Motor neuron (in vitro differentiated cells): ENCODE data around the gene RPL28. TPM values are rescaled to one million over a fixed set of nuclear protein-coding genes. Genes with fewer than 3 reads are reported as not detected.
A peak's percentile ranks its signal among the peaks of the same experiment; 100 is the strongest.

Experiments used
- ATAC-seq, 8 experiments: fragments of 200-7000 bp; cut with Tn5 transposase; replicated peaks in 6 of 8; 2 replicates each; pipeline ENCODE4 v1.8.0; 2021; ENCODE audit warnings: mild to moderate bottlenecking in 8 of 8, moderate library complexity in 8 of 8
- H3K27ac ChIP-seq, 2 donors: fragments of 250-450 bp; sonication (Bioruptor Pico); 2 replicates each; pipeline ENCODE4 v1.9.0; 2021; ENCODE audit warnings: antibody characterized with exemption in 2 of 2, mild to moderate bottlenecking in 2 of 2, moderate library complexity in 1 of 2
- H3K4me1 ChIP-seq, 2 donors: fragments of 250-450 bp; sonication (Bioruptor Pico); replicated peaks in 1 of 2; 2 replicates each; pipeline ENCODE4 v1.6.1; 2021; ENCODE audit warnings: antibody characterized with exemption in 2 of 2, mild to moderate bottlenecking in 2 of 2, moderate library complexity in 1 of 2
- H3K4me3 ChIP-seq, 5 donors: fragments of 250-450 bp; sonication (Bioruptor Pico); 2 replicates each; pipeline ENCODE4 v1.9.0; 2021; ENCODE audit warnings: antibody characterized with exemption in 5 of 5, mild to moderate bottlenecking in 5 of 5, moderate library complexity in 4 of 5
- WGBS, 10 experiments: fragments of 450-650 bp; shearing (Covaris generic); methylation state at CpG; one replicate each; pipeline ENCODE4 v1.0.0; 2022; 5-methylcytosine and 5-hydroxymethylcytosine counted together
- in situ Hi-C, 9 experiments: fragments of 400-800 bp; cut with MboI; loops; one replicate each; pipeline ENCODE4 v1.15.0; 2021; ENCODE audit warnings: low sequenced_read_pairs in 9 of 9, low pct_unique_long_range_greater_than_20kb in 2 of 9; ENCODE audit not compliant: unreplicated experiment in 9 of 9
- total RNA-seq, 8 experiments: library from RNA; unstranded; fragments of 300-600 nt; gene quantifications; 2 replicates each; pipeline versions ENCODE4 v1.2.3 to v1.2.4, GENCODE V29; 2022

Gene RPL28
- total RNA-seq, 8 experiments from 2014 or later = 362 to 1,444 (median 673) TPM

DNA sequence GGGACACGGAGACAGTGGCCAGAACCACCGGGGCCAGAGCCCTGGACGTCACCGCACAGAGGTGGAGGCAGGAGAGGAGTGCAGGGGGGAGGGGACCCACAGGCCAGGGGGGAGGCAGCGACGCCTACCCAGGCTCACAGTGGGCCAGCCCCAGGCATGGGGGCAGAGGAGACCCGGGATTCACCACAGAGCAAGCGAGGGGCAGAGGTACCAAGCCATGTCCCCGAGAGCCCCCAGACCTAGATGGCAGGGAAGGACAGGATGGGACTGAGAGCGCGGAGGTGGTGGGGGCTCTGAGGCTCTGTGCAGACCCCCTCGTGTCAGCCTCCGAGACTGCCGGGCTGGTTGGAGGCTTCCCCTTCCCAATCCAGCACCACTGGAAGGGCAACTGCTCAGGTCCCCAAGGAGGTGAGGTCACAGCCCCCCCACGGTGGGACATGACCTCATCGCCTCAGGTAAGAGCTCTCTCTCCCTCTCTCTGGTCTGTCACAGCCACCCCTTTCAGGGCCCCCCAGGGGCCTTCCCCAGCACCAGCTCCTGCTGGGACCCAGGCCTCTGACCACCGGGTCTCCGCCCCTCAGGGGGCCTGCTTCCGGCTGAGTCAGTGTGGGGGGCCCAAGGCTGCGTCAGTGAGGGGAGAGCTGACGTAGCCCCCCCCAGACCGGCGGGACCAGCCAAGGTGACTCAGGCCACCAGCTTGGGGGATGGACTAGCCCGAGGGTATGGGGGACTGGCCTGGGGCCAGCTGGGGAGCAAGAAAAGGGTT is 13.2 kb upstream of the RPL28 start:
- in situ Hi-C loops = no loop called here

GRCh38 chr19:55373306-55373992 is 12.3 kb upstream of the RPL28 start:
- no peak overlapping the region for H3K27ac ChIP-seq
- peaks cover 34 to 67% of the 10 kb centered on the region in 2 donors for H3K4me1 ChIP-seq
- no peak overlapping the region for H3K4me3 ChIP-seq
- in situ Hi-C loops = no loop called here
- no peak for ATAC-seq
- 70 to 100% (median 83%) methylated on average over 1 to 2 of the region's 9 CpGs; no CpG with 5 or more reads in 6 of the 10 experiments for WGBS, 10 experiments

More for the DNA sequence above, 13.2 kb upstream of the RPL28 start:
- WGBS, 10 experiments = 36% methylated on average over 6 of the region's 24 CpGs; no CpG with 5 or more reads in 9 of the 10 experiments
- no peak overlapping the region for H3K27ac ChIP-seq
- ATAC-seq = peak in 5 of 8 experiments; percentile 23 to 51 (median 38)
- H3K4me3 ChIP-seq = no peak overlapping the region
- peaks cover 29 to 60% of the 10 kb centered on the region in 2 donors for H3K4me1 ChIP-seq

- peak overlapping the region in 1 of 2 donors; percentile 12 for H3K27ac ChIP-seq
- 0 to 61% (median 28%) methylated on average over 1 to 4 of the region's 31 CpGs; no CpG with 5 or more reads in 5 of the 10 experiments for WGBS, 10 experiments
- peaks cover 40 to 67% of the 10 kb centered on the region in 2 donors for H3K4me1 ChIP-seq
- in situ Hi-C loops = no loop called here
- H3K4me3 ChIP-seq = no peak overlapping the region
- no peak for ATAC-seq
Measured at GRCh38 chr19:55373993-55374757, 11.6 kb upstream of the RPL28 start.

GRCh38 chr19:55376241-55376933 is 9.3 kb upstream of the RPL28 start, which contains the start of gene TMEM190:
Gene TMEM190, plus strand, starts transcription at chr19:55376826. Its CDS starts 28 bp downstream, at chr19:55376854.
- H3K27ac ChIP-seq = peak within 1 kb of the TSS in 1 of 2 donors; percentile 65
- 33 to 71% (median 55%) methylated on average over 2 to 7 of the region's 21 CpGs; no CpG with 5 or more reads in 6 of the 10 experiments for WGBS, 10 experiments
- peak; percentile 62 to 81 (median 72) for ATAC-seq
- H3K4me1 ChIP-seq = peaks cover 36 to 55% of the 10 kb centered on the region in 2 donors
- H3K4me3 ChIP-seq = no peak within 1 kb of the TSS
- in situ Hi-C loops = no loop called here

- H3K4me1 ChIP-seq = peaks cover 33 to 51% of the 10 kb centered on the region in 2 donors
- in situ Hi-C loops = no loop called here
- peak in 7 of 8 experiments; percentile 6 to 26 (median 23) for ATAC-seq
- no peak overlapping the region for H3K27ac ChIP-seq
- 13 to 57% methylated on average over 3 to 14 of the region's 43 CpGs; no CpG with 5 or more reads in 8 of the 10 experiments for WGBS, 10 experiments
- H3K4me3 ChIP-seq = no peak overlapping the region
Measured at GRCh38 chr19:55377356-55378131, 8.2 kb upstream of the RPL28 start.

DNA sequence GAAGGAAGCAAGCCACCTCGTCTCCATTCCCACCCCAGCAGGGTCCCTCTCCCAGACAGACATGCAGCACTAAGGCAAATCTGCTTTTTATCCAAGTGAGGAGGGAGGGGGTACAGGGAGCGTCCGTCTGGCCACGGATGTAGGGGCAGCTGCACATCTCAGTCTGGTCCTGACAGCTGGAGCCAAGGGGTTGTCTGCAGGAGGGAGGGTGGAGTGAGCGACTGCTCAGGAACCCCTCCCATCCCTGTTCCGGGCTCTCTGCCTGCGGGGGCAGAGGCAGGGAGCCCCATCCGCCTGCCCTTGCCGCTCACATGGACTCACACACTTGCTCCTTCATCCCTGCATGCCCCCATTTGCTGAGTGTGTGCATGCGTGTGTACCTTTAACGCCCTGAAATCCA is 6.6 kb upstream of the RPL28 start:
- H3K4me1 ChIP-seq = peaks cover 34 to 48% of the 10 kb centered on the region in 2 donors
- no peak for ATAC-seq
- WGBS, 10 experiments = 0 to 64% (median 53%) methylated on average over 1 to 7 of the region's 11 CpGs; no CpG with 5 or more reads in 4 of the 10 experiments
- no peak overlapping the region for H3K27ac ChIP-seq
- H3K4me3 ChIP-seq = no peak overlapping the region
- in situ Hi-C loops = no loop called here

GRCh38 chr19:55382013-55382412 is 3.7 kb upstream of the RPL28 start:
- 89 to 100% (median 100%) methylated on average over 1 to 4 of the region's 5 CpGs; no CpG with 5 or more reads in 2 of the 10 experiments for WGBS, 10 experiments
- H3K4me1 ChIP-seq = peaks cover 33 to 48% of the 10 kb centered on the region in 2 donors
- H3K27ac ChIP-seq = no peak overlapping the region
- H3K4me3 ChIP-seq = no peak overlapping the region
- ATAC-seq = no peak
- in situ Hi-C loops = no loop called here

DNA sequence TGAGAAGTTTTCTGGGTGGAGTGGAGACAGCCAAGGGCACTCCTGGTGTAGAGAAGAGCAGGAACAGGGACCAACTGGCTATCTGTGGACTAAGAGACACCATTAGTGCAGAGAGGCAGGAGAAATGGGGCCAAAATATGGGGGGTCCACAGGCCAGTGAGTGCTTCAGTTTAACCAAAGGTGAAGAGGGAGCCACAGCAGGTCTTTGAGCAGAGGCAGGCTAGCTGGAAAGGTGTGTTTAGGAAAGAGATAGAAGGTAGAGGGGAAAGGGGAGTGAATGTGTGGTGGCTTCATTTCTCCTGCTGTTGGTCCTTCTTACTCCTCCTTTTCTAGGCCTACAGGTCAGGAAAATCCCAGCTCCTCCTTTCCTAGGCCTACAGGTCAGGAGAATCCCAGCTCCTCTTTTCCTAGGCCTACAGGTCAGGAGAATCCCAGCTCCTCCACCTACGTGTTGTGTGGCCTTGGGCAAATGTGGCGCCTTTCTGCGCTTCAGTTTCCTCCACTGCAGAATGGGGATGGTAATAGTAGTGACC is 3.1 kb upstream of the RPL28 start:
- no peak overlapping the region for H3K27ac ChIP-seq
- H3K4me3 ChIP-seq = no peak overlapping the region
- peaks cover 36 to 50% of the 10 kb centered on the region in 2 donors for H3K4me1 ChIP-seq
- ATAC-seq = no peak
- in situ Hi-C loops = no loop called here
- 70 to 100% (median 100%) methylated on average over 1 to 2 of the region's 3 CpGs; no CpG with 5 or more reads in 7 of the 10 experiments for WGBS, 10 experiments

GRCh38 chr19:55383279-55384130 is 2.2 kb upstream of the RPL28 start:
- 0 to 60% (median 33%) methylated on average over 1 to 8 of the region's 88 CpGs; no CpG with 5 or more reads in 7 of the 10 experiments for WGBS, 10 experiments
- Histone ChIP-seq H3K4me1 (peaks cover 36 to 51% of the 10 kb centered on the region in 2 donors), H3K4me3 (peak overlapping the region; percentile 19 to 39 (median 31)), H3K27ac (peak overlapping the region; percentile 63 to 71)
- ATAC-seq = peak; percentile 9 to 49 (median 30)
- in situ Hi-C loops = no loop called here

DNA sequence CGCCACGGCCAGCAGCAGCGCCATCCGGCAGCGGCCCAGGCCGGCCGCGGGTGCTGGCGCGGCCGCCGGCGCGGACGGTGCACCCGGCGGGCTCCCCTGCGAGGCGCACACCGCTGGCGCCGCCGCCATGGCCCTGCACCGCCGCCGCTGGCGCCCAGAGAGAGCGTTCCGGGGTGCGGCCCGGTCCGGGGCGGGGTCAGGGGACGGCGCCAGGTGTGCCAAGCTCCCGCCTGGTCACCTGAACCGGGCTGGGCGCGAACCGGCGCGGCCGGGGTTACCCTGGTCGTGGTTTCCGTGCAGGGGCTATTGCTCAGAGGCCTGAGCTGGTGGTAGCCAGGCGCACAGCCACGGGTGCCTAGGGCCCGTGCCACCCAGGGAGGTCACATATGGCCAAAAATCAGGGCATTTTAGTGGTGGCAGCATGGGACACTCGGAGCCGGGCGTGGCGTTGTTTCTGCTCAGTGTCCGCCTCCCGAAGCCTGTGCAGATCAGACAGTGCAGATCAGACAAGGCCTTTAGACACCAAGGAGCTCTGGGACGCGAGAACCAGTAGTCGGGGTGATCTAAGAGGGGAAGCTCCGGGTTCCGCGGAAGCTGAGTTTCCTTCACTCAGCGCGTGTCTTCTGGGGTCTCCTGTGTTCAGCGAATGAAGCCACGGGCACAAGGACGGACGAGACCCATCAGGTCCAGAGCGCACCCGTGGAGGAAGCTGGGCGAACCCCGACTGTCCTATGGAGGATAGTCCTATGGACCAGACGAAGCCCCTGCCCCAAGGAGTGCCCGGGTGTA is 1.4 kb upstream of the RPL28 start, which contains the start of gene TMEM238:
Gene TMEM238, minus strand, starts transcription at position 162 of the 789 bp plus-strand sequence. Its CDS starts 33 bp downstream, at position 129.
- WGBS, 10 experiments = 53 to 100% (median 85%) methylated on average over 2 to 9 of the region's 72 CpGs; no CpG with 5 or more reads in 5 of the 10 experiments
- peak in 5 of 8 experiments; percentile 0 to 4 (median 1) for ATAC-seq
- in situ Hi-C loops = no loop called here
- Histone ChIP-seq H3K4me1 (peaks cover 30 to 44% of the 10 kb centered on the region in 2 donors), H3K27ac (peak within 1 kb of the TSS; percentile 63 to 86), H3K4me3 (peak within 1 kb of the TSS; percentile 68 to 89 (median 76))
